ENCODE measurements around the gene AGBL1.

Gene AGBL1

GRCh38 chr15:86624261-86625036 lies 544.8 kb downstream of the AGBL1 start:
- CTCF ChIA-PET, result interaction anchor here (0.5 to 2.8 kb wide), 24 partner anchors 11 to 1621 kb away, joined by 3 to 29 read pairs (median 4); no protein-coding TSS in a partner anchor
- no peaks in the 10 kb centered on the region for H3K36me3 ChIP-seq (ENCODE audit: control insufficient read depth in 2 of 2, insufficient read depth in 1 of 2, low read length in 2 of 2)
- H3K4me3 ChIP-seq (ENCODE audit: low read depth, low read length), result no peak overlapping the region
- no peak overlapping the region for H3K27ac ChIP-seq (ENCODE audit: extremely low read depth, low read depth, low read length)
- POLR2A ChIA-PET, result interaction anchor here (0.9 kb wide), 1 partner anchor 270 kb away, joined by 3 read pairs; no protein-coding TSS in a partner anchor
- no peaks in the 10 kb centered on the region for H3K9me3 ChIP-seq (ENCODE audit: control insufficient read depth, insufficient read depth, low read depth, low read length)
- TF ChIP-seq ZBTB6 (tag by site-specific recombination; IDR thresholded peaks at IDR 0.05) (no peak), EGR2 (tag by site-specific recombination; IDR thresholded peaks at IDR 0.05; ENCODE audit: low read depth) (0 out of 2 replicates have a peak, but pooled peaks have one; percentile 22), ZNF488 (tag by site-specific recombination; IDR thresholded peaks at IDR 0.05) (no peak), ZNF561 (tag by site-specific recombination; IDR thresholded peaks at IDR 0.05; ENCODE audit: borderline replicate concordance) (no peak), ZNF658 (tag by site-specific recombination; IDR thresholded peaks at IDR 0.05) (no peak), SETDB1 (IDR thresholded peaks at IDR 0.05; ENCODE audit: insufficient read length, low read length) (no peak), ZIC2 (tag by site-specific recombination; IDR thresholded peaks at IDR 0.05) (no peak), ZNF24 (tag by site-specific recombination; IDR thresholded peaks at IDR 0.05) (no peak), ZNF416 (tag by site-specific recombination; IDR thresholded peaks at IDR 0.05) (no peak)
- H3K4me1 ChIP-seq (ENCODE audit: control insufficient read depth, insufficient read depth, low read length), result peaks cover 7% of the 10 kb centered on the region; the same call in 1 of the 2 replicates

- no peaks in the 10 kb centered on the region for H3K9me3 ChIP-seq (ENCODE audit: control insufficient read depth, insufficient read depth, low read depth, low read length)
- ChIA-PET CTCF (interaction anchor here (0.7 to 0.8 kb wide), 2 partner anchors 9 to 567 kb away, joined by 3 to 4 read pairs; no protein-coding TSS in a partner anchor), POLR2A (no interaction called here)
- no peaks in the 10 kb centered on the region for H3K36me3 ChIP-seq (ENCODE audit: control insufficient read depth in 2 of 2, insufficient read depth in 1 of 2, low read length in 2 of 2)
- no peak overlapping the region for H3K4me3 ChIP-seq (ENCODE audit: low read depth, low read length)
- no peak overlapping the region for H3K27ac ChIP-seq (ENCODE audit: extremely low read depth, low read depth, low read length)
- H3K4me1 ChIP-seq (ENCODE audit: control insufficient read depth, insufficient read depth, low read length), result no peaks in the 10 kb centered on the region
- no peak for TF ChIP-seq ZNF600 (tag by site-specific recombination; IDR thresholded peaks at IDR 0.05)
- no peak for TF ChIP-seq ZBTB1 (tag by site-specific recombination; IDR thresholded peaks at IDR 0.05)
- no peak for TF ChIP-seq ZNF777 (tag by site-specific recombination; IDR thresholded peaks at IDR 0.05; ENCODE audit: borderline replicate concordance)
- no peak for TF ChIP-seq ZNF394 (tag by site-specific recombination; IDR thresholded peaks at IDR 0.05; ENCODE audit: borderline replicate concordance)
- TF ChIP-seq ZNF280D (tag by site-specific recombination; IDR thresholded peaks at IDR 0.05), result no peak
- TF ChIP-seq ATF2 (tag by site-specific recombination; IDR thresholded peaks at IDR 0.05; ENCODE audit: low read depth), result no peak
- no peak for TF ChIP-seq ZNF785 (tag by site-specific recombination; IDR thresholded peaks at IDR 0.05)
- TF ChIP-seq ZNF571 (tag by site-specific recombination; IDR thresholded peaks at IDR 0.05), result no peak
- no peak for TF ChIP-seq SP3 (tag by site-specific recombination; IDR thresholded peaks at IDR 0.05)
- no peak for TF ChIP-seq ZNF626 (tag by site-specific recombination; IDR thresholded peaks at IDR 0.05)
- TF ChIP-seq PRDM10 (tag by site-specific recombination; IDR thresholded peaks at IDR 0.05), result no peak
- no peak for TF ChIP-seq ZNF223 (tag by site-specific recombination; IDR thresholded peaks at IDR 0.05)
- no peak for TF ChIP-seq MYNN (tag by site-specific recombination; IDR thresholded peaks at IDR 0.05; ENCODE audit: borderline replicate concordance)
Measured at GRCh38 chr15:86629409-86630356, 550.0 kb downstream of the AGBL1 start.
